Tibial artery (tissue), 4 donors: ENCODE data around the gene PDIA5.
A peak's percentile ranks its signal among the peaks of the same experiment; 100 is the strongest.

Experiments used
- DNase-seq, 2 donors: peaks; one replicate each; pipeline ENCODE4 v3.0.0-alpha.2; 2019
- H3K27ac ChIP-seq, 2 donors: fragments of 200-600 bp; sonication (generic) in 1 of 2; 1 replicate in 1 of 2; 2 replicates in 1 of 2; pipeline ENCODE4 v1.5.1; 2018 to 2019; ENCODE audit warnings: mild to moderate bottlenecking in 1 of 2
- H3K27me3 ChIP-seq, 2 donors: fragments of 200-600 bp; sonication (generic) in 1 of 2; one replicate each; pipeline versions ENCODE4 v1.5.1 to v1.6.0; 2016 to 2019
- H3K36me3 ChIP-seq, 3 donors: fragments of 200-600 bp; sonication (generic) in 2 of 3; one replicate each; pipeline ENCODE4 v1.5.1; 2016 to 2019; ENCODE audit warnings: mild to moderate bottlenecking in 2 of 3
- H3K4me1 ChIP-seq, 4 donors: fragments of 200-600 bp; sonication (generic) in 2 of 4; 1 replicate in 3 of 4; 2 replicates in 1 of 4; pipeline ENCODE4 v1.5.1; 2016 to 2019
- H3K4me3 ChIP-seq, 2 donors: fragments of 200-600 bp; sonication (generic) in 1 of 2; 1 replicate in 1 of 2; 2 replicates in 1 of 2; pipeline ENCODE4 v1.5.1; 2018 to 2019; ENCODE audit warnings: mild to moderate bottlenecking in 2 of 2
- H3K9me3 ChIP-seq, 3 donors: fragments of 200-600 bp; sonication (generic) in 1 of 3; one replicate each; pipeline ENCODE4 v1.5.1; 2016 to 2019
- intact Hi-C: fragments of 100-400 bp; cut with DNase I; formaldehyde crosslinking; loops from one replicate; pipeline ENCODE4 v1.15.0; 2023; ENCODE audit warnings: low total_unique reads
- TF ChIP-seq, protein P1 (sequence below), 2 experiments: fragments of 200-600 bp in 1 of 2; fragments of 450-650 bp in 1 of 2; IDR thresholded peaks; one replicate each; pipeline ENCODE4 v1.5.1; 2017 to 2019; ENCODE audit warnings: antibody characterized with exemption in 2 of 2, mild to moderate bottlenecking in 1 of 2, moderate library complexity in 1 of 2

PDIA5 gene

DNA sequence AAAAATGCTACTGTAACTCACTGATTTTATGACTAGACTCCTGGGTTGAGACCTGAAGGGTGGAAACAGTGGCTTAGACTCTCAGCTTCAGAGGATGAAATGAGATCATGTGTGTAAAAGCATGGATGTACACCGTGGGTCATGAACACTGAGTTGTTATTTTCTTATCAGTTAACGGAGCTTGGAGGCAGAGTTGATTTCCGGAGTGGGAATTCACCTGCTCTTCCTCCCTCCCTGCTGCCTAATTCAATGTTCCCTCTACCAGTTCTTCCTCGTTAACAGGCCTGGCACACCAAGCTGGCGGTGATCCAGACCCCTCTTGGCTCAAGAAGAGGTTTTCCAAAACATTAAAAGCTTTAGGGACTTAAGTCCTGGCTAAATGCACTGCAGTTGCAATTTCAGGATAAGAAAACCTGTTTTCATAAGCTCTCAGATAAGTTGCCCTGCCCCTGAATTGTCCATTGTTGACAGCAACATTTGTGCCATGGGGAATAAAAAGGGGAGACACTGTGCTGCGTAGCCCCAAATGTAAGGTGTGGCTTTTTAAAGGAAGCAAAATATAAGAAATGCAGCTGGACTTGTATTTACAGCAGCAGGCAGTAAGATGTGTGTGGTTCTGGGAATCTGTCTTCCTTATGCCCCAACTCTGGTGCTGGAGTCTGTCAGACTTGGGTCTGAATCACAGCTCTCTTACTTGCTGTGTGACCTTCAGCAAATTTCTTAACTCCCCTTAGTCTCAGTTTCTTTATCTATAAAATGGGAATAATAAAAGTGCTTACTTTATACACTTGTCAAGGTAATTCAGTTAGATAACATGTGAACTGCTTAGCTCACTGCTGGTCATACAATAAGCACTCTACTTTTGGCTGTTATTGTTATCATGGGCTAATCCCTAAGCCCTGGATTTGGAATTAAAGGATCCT, 9.9 kb downstream of the PDIA5 start:
- H3K4me1 ChIP-seq = peaks cover 0 to 70% (median 40%) of the 10 kb centered on the region in 4 donors
- no peaks in the 10 kb centered on the region for H3K36me3 ChIP-seq
- intact Hi-C loops = no loop called here
- H3K9me3 ChIP-seq = no peaks in the 10 kb centered on the region
- no peak overlapping the region for H3K4me3 ChIP-seq
- H3K27ac ChIP-seq = peak overlapping the region; percentile 64 to 70
- TF ChIP-seq, protein P1, sequence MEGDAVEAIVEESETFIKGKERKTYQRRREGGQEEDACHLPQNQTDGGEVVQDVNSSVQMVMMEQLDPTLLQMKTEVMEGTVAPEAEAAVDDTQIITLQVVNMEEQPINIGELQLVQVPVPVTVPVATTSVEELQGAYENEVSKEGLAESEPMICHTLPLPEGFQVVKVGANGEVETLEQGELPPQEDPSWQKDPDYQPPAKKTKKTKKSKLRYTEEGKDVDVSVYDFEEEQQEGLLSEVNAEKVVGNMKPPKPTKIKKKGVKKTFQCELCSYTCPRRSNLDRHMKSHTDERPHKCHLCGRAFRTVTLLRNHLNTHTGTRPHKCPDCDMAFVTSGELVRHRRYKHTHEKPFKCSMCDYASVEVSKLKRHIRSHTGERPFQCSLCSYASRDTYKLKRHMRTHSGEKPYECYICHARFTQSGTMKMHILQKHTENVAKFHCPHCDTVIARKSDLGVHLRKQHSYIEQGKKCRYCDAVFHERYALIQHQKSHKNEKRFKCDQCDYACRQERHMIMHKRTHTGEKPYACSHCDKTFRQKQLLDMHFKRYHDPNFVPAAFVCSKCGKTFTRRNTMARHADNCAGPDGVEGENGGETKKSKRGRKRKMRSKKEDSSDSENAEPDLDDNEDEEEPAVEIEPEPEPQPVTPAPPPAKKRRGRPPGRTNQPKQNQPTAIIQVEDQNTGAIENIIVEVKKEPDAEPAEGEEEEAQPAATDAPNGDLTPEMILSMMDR (IDR thresholded peaks at IDR 0.05) = no peak
- no peaks in the 10 kb centered on the region for H3K27me3 ChIP-seq
- peak; percentile 82 to 92 for DNase-seq

DNA sequence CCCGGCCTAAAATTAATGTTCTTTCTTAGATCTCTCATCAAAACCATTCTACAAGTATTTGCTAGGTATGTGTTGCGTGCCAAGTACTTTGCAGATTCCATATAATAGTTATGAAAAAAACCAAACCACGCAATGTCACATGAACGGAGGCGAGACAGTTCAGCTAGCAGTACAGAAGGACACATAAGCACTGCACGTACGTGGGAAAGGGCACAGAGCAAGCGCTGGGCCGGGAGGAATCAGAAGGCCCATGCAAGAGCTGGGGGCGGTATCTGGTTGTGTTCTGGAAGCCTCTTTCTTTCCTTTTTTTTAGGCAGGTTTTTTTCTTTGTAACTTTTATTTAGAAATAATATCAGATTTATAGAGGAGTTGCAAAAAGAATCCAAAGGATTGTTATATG, 11.3 kb downstream of the PDIA5 start:
- H3K4me3 ChIP-seq = no peak overlapping the region
- H3K4me1 ChIP-seq = peaks cover 0 to 74% (median 39%) of the 10 kb centered on the region in 4 donors
- peak overlapping the region; percentile 64 to 70 for H3K27ac ChIP-seq
- no peaks in the 10 kb centered on the region for H3K36me3 ChIP-seq
- TF ChIP-seq, protein P1 (IDR thresholded peaks at IDR 0.05) = no peak
- H3K27me3 ChIP-seq = no peaks in the 10 kb centered on the region
- H3K9me3 ChIP-seq = no peaks in the 10 kb centered on the region
- intact Hi-C loops = no loop called here
- DNase-seq = no peak

DNA sequence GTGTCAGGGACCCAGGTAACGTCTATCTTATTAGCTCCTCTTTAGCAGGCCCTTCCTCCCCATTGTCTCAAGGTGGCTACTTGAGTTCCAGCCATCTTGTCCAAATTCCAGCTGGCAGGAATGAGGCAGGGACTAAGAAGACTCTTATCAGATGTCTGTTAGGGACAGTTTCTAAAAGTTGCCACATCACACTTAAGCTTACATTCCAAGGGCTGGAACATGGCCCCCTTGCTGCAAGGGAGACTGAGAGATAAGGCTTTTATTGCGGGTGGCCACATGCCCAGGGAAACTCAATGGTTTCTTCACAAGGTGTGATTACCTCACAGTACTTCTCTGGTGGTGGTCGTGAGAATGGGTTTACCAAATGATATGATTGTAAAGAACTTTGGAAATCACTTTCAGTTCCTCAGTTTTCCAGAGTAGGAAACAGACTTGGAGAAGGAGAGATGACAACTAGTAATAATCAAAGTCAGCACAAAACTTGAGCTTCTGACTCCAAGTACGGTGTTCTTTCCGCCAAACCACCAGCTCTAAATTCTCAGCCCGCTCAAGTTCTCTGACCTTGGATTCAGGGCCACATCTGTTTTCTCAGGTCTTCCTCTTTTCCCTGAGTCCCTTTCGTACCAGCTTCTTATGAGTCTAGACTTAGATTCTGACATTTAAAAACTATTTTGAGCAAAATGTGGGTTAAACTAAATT, 14.2 kb downstream of the PDIA5 start:
- H3K27me3 ChIP-seq = no peaks in the 10 kb centered on the region
- no peaks in the 10 kb centered on the region for H3K36me3 ChIP-seq
- H3K27ac ChIP-seq = peak overlapping the region; percentile 5 to 11
- DNase-seq = no peak
- intact Hi-C loops = no loop called here
- no peak overlapping the region for H3K4me3 ChIP-seq
- H3K4me1 ChIP-seq = peaks cover 0 to 99% (median 66%) of the 10 kb centered on the region in 4 donors
- H3K9me3 ChIP-seq = no peaks in the 10 kb centered on the region
- TF ChIP-seq, protein P1 (IDR thresholded peaks at IDR 0.05) = no peak

DNA sequence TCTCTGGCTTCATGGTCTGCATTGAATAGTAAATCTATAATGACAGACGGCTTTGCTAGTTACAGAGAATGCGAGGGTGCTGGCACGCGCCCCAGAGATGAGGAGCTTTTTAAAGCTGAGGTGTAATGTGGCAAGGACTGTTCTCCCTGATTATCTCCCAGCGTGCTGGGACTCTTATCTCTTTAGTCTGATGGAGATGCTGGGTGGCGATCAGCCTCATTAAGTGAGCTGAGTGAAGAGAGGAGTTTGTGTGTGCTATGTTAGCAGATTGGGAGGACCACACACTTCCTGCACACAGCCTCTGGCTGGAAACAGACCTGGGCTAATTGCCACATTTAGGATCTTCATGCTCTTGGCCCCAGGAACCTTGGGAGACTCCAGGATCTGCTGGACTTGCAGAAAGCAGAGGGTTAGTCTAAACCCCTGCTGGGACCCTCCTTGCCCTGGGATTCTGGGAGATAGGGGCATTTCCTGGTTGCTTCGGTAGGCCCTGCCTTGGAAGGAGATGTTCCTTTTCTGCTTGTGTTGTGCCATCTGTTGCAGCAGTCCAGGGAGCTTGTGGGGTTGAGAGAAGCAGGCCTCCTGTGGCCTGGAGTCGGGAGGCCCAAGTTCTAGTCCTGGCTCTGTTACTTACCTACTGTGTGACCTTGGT, 15.0 kb downstream of the PDIA5 start:
- Histone ChIP-seq H3K4me1 (peaks cover 0 to 99% (median 62%) of the 10 kb centered on the region in 4 donors), H3K9me3 (no peaks in the 10 kb centered on the region), H3K27ac (peak overlapping the region; percentile 5 to 11), H3K27me3 (no peaks in the 10 kb centered on the region), H3K36me3 (no peaks in the 10 kb centered on the region), H3K4me3 (no peak overlapping the region)
- TF ChIP-seq, protein P1 (IDR thresholded peaks at IDR 0.05) = no peak
- DNase-seq = no peak
- intact Hi-C loops = no loop called here

DNA sequence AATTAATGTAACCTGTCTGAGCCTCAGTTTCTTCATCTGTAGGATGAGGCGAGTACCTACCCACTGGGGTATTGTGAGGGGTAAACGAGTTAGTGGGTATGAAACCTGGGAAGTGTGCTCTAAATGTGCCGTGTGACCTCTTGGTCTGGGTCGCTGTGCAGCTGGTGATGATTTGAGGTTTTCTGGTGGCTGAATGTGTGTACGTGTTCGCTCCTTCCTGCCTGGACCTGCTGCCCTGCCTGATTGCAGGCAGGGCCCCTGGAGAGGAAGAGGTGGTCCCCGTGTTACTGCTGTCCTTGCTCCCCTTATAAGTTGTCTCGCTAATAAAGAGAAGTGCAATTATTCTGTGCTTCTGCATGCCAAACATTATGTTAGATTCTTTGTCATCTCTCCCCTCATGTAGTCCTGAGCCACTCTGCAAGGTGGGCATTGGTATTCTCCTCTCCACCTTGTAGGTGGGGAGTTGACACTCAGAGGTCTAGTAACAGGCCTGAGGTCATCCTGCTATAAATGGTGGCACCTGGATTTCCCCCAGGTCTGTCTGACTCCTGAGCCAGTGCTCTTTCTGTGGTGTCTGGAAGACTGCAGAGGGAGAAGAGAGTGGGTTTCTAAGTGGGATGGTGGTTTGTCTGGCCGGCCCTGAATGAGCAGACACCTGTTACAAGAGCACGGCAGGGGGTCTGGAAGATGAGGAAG, 15.7 kb downstream of the PDIA5 start:
- TF ChIP-seq, protein P1 (IDR thresholded peaks at IDR 0.05) = no peak
- intact Hi-C loops = no loop called here
- no peaks in the 10 kb centered on the region for H3K9me3 ChIP-seq
- no peaks in the 10 kb centered on the region for H3K27me3 ChIP-seq
- no peaks in the 10 kb centered on the region for H3K36me3 ChIP-seq
- no peak overlapping the region for H3K4me3 ChIP-seq
- peaks cover 0 to 98% (median 58%) of the 10 kb centered on the region in 4 donors for H3K4me1 ChIP-seq
- no peak overlapping the region for H3K27ac ChIP-seq
- DNase-seq = no peak
